HG02884 (cell line): ENCODE results near the gene MAN2B1.
"Not testable (repeated sequence)": the region's sequence is repeated elsewhere in the genome, so short reads cannot be mapped to it uniquely, and the experiment has no call there.

Experiments used
- ATAC-seq: cut with Tn5 transposase; IDR thresholded peaks from one replicate; pipeline ENCODE4 v1.9.1; 2021; ENCODE audit warnings: mild to moderate bottlenecking, moderate library complexity; ENCODE audit not compliant: unreplicated experiment

MAN2B1 gene

DNA sequence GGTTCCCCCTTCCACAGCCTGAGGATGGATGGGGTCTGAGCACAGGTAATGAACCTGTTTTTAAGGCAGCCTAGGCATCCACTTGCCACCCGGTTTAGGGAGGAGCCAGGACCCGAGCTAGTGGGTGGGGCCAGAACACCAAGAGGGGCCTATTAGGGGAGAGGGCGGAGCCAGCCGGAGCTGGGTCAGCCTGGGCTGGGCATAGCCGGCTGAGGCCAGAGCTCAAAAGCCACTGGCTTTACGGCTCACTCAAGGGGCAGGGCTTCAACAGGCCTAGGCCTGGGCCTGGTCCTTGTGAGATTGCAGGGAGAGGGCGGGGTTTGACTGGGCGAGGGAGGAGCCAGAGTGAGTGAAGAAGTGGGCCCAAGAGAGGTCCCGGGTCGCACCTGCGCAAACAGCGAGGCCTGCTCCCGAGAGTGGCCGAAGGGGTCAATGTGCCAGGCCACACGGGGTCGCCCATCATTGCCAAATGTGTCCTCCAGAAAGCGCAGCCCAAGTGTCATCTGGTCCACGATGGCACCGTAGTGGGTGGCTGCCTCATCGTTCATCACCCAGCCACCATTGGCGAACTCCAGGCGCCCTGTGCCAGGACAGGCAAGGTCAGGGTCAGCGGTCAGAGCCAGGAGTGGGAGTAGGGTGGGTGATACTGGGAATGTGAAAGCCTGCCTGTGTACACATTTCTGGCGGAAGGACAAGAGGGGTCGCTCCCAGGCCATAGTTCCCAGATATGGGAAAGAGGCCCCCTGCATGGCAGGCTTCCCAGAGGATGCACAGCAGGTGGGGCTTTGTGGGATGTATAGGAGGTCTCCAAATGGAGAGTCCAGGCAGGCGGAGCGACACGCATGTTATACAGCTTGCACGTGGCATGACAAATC is 1.9 kb downstream of the MAN2B1 start:
- ATAC-seq = no peak

DNA sequence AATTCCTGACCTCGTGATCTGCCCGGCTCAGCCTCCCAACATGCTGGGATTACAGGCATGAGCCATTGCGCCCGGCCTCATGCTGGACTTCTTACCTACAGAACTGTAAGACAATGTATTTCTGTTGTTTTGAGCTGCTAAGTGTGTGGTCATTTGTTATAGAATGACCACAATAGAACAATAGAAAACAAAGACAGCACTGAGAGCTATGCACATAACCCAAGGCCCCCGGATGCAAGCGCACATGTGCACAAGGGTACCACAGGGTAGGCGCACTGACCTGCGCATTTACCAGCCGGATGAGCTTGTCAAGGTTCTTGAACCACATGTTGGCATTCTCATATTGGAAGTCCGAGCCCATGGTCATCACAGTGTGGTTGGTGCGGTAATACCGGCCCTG is 5.6 kb downstream of the MAN2B1 start:
- ATAC-seq = no peak

DNA sequence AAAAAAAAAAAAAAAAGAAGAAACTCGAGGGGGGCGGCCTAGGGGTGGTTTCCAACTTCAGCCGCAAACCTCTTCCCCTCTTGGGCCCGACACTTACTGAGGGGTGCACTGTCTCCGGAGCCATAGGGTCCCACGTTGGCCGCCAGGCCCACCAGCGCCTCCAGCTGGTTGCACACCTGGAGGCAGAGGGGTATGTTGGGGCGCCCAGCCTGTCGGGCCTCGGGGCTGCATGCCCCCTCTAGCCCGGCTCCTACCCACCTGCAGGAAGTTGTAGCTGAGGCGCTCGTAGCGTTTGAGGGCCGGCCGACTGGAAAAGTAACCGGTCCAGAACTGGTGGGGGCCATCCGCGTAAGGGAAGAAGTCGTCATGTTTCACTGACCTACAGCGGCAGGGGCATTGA is 8.6 kb downstream of the MAN2B1 start:
- no peak for ATAC-seq

DNA sequence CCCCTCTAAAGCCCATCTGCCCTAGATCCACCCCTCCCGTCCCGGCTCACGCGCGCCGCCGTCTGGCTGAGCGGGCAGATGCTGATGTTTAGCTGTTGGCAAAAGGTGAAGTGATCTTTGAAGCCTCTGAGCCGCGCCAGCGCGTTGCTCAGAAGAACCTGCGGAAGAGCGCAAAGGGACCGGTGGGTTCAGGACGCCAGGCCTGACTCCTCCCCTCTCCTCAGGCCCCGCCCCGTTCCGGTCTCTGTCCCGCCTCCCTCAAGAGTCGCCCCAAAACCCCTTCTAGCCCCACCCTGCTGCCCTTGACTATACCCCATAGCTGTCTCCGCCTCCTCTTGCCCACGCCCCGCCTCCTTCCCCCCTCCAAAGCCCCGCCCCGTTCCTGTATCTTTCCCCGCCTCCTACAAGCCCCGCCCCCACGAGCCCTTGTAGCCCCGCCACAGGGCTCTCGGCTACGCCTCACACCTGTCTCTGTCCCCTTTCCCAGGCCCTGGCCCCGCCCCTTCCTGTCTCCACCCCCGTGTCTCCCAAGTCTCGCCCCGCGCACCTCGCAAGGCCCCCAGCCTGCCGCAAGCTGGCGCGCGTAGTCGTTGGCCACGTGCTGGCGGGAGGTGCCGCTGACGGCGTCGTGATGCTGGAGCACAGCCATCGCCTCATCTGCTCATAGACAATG is 9.5 kb downstream of the MAN2B1 start:
- no peak for ATAC-seq

DNA sequence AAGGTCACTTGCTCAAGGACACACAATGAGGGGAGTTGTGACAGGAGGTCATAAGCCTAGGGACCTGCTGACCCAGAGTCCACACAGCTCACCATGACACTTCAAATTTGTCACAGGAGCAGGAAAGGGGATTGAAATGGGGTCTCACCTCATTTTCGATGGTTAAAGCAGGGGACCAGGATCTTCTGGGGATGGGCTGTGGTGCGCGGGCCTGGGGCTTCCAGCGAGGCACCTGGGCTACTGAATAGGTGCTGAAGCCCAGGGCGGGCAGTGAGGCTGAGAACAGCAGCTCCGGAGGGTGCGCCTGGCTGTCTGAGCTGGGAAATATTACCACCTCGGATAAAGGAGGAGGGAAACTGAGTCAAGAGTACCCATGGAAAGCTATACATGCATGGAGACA is 11.0 kb downstream of the MAN2B1 start:
- ATAC-seq = no peak

DNA sequence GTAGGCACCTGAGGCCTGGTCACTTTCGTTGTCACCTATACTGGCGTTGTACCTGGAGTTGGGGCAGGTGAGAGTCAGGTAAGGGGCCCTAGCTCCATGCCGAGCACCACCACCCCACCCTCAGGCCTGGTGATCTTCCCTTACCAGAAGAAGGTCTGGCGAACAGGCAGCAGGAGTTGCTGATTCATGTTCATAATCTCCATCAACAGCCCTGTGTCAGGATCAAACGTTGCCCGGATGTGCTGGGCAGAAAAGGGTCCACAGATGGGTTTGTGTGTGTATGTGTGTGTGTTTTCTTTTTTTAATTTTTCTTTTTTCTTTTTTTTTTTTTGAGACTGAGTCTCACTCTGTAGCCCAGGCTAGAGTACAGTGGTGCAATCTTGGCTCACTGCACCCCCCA is 14.3 kb downstream of the MAN2B1 start:
- no peak for ATAC-seq

DNA sequence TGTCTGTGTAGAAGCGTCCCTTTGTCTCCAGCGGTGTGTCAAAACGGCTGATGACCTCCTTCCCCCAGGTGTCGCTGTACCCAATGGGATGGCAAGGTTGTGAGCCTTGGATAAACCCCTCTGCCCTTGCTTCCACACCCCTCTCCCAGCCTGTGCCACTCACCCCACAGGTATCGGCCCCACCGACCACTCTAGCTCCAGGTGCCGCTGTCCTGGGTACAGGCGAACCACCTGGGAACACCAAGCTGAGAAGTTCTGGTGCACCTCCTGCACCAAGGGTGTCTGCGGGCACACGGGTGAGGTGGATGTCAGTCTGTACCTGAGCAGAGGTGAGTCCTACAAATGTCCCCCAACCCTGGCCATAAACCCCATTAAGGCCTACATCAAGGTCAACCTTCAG is 16.6 kb downstream of the MAN2B1 start:
- no peak for ATAC-seq

DNA sequence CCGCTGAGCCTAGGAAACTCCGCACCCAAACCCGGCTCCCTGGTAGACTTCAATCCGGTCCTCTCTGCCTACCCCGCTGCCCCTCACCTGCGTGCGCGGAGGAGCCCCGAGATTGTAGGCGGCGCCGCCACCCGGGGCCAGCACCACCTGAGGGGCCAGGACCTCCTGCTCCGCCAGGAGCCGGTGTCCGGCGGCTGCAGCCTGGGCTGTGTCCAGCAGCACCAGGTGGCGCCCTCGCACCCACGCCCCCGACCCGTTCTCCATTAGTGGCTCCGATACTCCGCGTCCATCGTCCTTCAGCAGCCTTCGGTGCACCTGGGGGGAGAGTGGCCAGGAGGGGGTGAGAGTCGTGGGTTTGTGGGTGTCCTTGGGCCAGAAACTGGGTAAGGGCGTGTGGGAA is 18.5 kb downstream of the MAN2B1 start:
- ATAC-seq = no peak

DNA sequence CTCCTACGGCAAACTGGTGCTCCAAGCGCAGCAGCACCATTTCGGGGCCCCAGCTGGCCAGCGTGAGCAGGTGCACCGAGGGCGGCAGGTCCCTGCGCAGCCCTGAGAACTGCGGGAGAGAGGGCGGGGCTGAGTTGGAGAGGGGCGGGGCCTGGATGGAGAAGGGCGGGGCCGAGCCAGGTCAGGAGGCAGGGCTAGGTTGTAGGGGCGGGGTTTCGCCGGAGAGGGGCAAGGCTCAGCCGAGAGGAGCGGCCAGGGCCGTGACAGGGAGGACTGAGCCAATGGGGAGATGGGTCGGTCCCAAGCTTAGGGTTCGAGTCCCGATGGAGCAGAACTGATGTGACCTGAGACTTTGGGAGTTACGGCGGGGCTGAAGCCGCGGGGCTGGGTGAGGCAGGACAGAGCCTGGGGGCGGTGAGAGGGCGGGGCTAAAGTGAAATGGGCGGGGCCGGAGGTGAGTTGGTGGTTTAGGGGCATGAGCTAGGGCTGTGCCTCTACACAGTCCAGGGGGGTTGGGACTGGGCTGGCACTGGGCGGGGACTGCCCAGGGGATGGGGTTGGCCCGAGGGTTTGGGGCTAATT is 19.0 kb downstream of the MAN2B1 start:
- ATAC-seq = no peak

DNA sequence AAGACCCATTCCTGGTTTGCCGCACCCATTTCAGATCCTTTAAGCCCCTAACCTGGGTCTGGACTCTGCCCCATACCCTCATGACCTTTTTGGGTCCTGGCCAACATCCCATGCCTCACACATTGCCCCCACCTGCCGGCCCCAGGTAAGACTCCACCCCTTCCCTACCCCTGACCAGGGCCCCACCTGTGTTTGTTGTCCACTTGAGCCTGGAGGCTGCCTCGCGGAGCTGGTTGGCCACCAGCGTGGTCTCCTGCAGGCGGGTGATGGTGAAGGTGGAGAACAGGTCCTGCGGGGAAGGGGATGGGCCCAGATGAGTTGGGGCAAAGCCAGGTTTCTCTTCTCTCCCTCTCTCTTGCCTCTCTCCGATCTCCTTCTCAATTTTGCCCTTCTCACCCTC is 19.5 kb downstream of the MAN2B1 start:
- ATAC-seq = no peak

DNA sequence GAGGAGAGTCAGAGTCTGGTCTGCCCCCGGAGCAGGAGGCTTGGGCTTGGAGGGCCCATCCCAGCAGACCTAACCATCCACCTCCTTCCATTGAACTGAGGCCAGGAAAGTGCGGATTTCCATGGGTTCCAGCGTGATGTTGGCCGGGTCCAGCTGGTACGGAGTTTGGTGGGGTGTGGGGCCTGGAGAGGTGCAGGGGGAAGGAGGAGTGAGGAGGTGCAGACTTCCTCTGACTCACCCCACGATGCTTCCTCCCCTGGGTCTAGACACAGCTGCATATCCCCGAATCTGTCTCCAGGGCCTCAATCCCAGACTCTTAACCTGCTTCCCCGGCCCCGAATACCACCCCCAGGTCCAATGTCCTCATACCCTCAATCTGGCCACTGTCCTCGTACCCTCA is 20.0 kb downstream of the MAN2B1 start:
- ATAC-seq = no peak

DNA sequence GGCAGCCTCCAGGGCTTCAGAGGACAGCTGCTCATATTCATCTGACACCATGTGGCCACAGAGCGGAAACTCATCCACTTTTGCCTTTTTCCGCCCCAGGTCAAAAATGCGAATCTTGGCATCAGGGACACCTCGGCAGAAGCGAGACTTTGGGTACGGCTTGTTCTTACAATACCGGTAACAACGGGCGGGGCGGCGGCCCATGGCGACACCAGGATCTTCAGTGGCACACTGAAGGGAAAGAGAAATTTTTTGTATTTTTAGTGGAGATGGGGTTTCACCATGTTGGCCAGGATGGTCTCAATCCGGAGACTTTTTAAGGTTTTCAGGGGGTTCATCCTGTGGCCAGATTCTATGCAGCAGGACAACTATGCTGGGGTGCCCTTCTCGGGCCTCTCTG is 22.8 kb downstream of the MAN2B1 start:
- ATAC-seq = not testable (repeated sequence)

DNA sequence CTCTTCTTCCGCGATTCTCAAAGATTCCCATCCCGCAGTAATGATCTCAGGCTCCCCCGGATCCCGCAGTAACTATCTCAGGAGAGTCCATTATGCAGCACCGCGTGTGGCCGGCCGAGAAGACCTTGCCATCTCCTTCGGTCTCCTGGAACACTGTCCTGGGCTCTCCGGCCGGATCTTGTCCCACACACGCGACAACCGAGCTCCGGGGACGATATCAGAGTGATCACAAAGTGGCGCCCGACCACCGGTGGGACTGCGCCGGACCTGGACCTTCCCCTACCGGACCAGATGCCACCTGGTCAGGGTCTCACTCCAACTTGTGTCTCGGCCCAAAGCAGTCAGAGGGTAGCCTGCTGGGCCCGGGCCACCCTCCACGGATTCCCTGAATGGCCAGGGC is 24.0 kb downstream of the MAN2B1 start:
- ATAC-seq = no peak

DNA sequence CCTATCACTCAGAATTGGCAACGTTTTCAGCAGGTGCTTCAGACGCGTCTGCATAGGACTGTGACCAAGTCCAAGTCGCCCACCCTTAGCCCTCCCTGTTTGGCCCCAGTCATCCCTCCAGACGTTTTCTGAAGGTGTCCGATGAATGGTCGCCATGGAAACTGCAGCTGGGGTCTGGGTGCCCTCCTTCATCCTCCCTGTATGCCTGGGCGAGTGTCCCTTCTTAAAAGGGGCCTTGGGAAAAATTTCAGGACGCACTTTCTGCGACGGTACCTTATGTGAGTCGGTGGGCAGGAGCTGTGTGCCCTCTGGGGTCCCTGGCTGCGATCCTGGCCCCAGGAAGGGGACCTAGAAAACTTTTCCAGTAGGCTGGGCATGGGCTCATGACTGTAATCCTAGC is 25.1 kb downstream of the MAN2B1 start:
- ATAC-seq = no peak

DNA sequence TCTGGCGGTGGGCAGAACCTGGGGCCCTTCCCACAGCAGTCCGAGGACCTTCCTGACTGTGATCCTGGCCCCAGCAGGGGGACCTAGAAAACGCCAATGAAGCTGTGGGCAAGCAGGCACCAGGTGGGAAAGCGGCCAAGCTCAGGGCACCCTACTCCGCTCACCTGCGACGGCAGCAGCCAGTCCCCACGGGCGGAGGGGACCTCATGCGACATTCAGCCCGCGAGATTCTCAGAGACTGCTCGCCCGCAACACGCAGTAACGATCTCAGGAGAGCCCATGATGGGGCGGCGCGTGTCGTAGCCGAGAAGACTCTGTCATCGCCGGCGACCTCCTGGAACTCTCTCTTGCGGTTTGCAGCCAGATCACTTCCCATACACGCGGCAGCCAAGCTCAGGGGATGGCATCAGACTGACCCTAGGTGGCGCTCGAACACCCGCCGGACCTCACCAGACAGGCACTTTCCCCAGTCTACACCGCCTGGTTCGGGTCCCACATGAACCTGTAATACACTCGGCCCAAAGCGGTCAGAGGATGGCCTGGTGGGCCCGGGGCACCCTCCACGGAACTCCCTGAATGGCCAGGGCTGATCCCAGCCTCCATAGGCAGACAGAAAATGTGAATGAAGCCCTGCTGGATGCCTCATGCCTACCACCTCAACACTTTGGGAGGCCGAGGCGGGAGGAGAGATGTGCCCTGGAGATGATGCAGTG is 26.5 kb downstream of the MAN2B1 start:
- ATAC-seq = no peak

DNA sequence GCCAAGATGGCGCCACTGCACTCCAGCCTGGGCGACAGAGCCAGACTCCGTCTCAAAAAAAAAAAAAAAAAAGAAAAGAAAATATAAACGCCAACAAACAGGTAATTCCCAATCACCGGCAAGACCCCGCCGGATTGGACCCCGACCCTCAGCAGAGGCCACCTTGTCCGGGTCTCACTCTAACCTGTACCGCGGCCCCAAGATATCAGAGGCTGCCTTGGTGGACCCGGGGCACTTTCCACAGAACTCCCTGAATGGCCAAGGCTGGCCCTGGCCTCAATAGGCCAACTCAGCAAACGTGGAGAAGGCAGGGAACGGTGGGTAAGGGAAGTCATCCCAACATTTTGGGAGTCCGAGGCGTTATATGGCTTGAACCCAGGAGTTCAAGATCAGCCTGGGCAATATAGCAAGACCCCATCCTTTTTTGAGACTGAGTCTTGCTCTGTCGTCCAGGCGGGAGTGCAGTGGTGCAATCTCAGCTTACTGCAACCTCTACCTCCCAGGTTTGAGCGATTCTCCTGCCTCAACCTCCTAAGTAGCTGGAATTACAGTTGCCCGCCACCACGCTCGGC is 27.8 kb downstream of the MAN2B1 start:
- ATAC-seq = no peak

DNA sequence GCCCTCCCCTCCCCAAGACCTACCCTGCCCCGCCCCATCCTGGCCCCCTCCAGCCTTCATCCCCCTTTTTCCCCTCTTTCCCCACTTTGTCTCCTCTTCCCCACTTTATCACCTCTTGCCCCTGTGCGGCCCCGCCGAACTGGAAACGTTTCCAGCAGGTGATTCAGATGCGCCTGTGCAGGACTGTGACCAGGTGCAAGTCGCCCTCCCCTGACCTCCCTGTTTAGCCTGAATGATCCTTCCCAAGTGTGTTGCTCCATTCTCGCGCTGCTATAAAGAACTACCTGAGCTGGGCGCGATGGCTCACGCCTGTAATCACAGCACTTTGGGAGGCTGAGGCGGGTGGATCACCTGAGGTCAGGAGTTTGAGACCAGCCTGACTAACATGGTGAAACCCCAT is 29.9 kb downstream of the MAN2B1 start:
- ATAC-seq = no peak

DNA sequence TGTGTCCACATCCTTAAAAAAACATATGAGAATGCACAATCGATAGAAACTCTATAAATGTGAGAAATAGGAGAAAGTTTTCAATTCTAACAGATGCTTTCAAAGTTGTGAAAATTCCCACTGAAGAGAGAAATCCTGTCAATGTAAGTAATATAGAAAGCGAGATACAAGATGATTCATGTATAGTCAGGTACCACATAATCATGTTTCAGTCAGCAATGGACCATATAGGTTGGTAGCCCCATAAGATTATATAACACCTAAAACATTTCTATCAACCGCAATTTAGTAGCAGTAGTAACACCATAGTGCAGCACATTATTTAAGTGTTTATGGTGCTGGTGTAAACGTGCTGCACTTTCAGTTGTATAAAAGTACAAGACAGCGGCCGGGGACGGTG is 37.3 kb downstream of the MAN2B1 start:
- ATAC-seq = no peak

DNA sequence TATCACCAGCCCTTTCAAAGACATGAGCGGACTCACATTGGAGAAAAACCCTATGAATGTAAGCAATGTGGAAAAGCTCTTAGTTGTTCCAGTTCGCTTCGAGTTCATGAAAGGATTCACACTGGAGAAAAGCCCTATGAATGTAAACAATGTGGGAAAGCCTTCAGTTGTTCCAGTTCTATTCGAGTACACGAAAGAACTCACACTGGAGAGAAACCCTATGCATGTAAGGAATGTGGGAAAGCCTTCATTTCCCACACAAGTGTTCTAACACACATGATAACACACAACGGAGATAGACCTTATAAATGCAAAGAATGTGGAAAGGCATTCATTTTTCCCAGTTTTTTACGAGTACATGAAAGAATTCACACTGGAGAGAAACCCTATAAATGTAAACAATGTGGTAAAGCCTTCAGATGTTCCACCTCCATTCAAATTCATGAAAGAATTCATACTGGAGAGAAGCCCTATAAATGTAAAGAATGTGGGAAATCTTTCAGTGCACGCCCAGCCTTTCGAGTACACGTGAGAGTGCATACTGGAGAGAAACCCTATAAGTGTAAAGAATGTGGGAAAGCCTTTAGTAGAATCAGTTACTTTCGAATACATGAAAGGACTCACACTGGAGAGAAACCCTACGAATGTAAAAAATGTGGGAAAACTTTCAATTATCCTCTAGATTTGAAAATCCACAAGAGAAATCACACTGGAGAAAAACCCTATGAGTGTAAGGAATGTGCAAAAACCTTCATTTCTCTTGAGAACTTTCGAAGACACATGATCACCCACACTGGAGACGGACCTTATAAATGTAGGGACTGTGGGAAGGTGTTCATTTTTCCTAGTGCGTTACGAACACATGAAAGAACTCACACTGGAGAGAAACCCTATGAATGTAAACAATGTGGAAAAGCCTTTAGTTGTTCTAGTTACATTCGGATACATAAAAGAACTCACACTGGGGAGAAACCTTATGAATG is 38.2 kb downstream of the MAN2B1 start:
- no peak for ATAC-seq

DNA sequence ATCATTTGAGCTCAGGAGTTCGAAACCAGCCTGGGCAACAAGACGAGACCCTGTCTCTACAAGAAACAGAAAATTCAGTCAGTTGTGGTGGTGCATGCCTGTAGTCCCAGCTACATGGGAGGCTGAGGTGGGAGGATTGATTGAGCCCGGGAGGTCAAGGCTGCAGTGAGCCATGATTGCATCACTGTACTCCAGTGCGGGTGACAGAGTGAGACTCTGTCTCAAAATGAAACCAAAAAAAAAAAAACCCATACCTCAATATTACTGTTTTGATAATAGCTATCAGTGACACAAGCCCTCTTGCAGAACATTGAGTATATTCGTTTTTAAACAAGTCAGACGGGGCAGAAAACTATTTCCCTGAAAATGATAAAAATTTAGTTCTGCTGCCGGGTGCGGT is 39.6 kb downstream of the MAN2B1 start:
- no peak for ATAC-seq
